ENCODE results near the gene STRBP.
A peak's percentile ranks its signal among the peaks of the same experiment; 100 is the strongest.
"Not testable (repeated sequence)": the region's sequence is repeated elsewhere in the genome, so short reads cannot be mapped to it uniquely, and the experiment has no call there.

Gene STRBP

GRCh38 chr9:123268465-123269259 lies at the start of gene STRBP:
Gene STRBP, minus strand, starts transcription at chr9:123268586. Its CDS starts 84,452 bp downstream, at chr9:123184134.
- DNase-seq: peak; percentile 95

GRCh38 chr9:123316053-123316718 lies 47.8 kb upstream of the STRBP start:
- no peak for DNase-seq

- DNase-seq: no peak
Measured at GRCh38 chr9:123315635-123316034, 47.2 kb upstream of the STRBP start.

GRCh38 chr9:123314617-123315016 lies 46.2 kb upstream of the STRBP start:
- DNase-seq: no peak

GRCh38 chr9:123312306-123312877 lies 44.0 kb upstream of the STRBP start:
- no peak for DNase-seq

GRCh38 chr9:123311250-123311752 lies 42.9 kb upstream of the STRBP start:
- DNase-seq: no peak

- DNase-seq: no peak
Measured at GRCh38 chr9:123310551-123311249, 42.3 kb upstream of the STRBP start.

GRCh38 chr9:123309611-123310010 lies 41.2 kb upstream of the STRBP start:
- DNase-seq: no peak

GRCh38 chr9:123305879-123306278 lies 37.5 kb upstream of the STRBP start:
- no peak for DNase-seq

GRCh38 chr9:123304340-123304691 lies 35.9 kb upstream of the STRBP start:
- DNase-seq: no peak

GRCh38 chr9:123302348-123303214 lies 34.2 kb upstream of the STRBP start:
- DNase-seq: peak; percentile 44

- not testable (repeated sequence) for DNase-seq
Measured at GRCh38 chr9:123301936-123302335, 33.5 kb upstream of the STRBP start.

- DNase-seq: no peak
Measured at GRCh38 chr9:123300554-123300953, 32.2 kb upstream of the STRBP start.

- no peak for DNase-seq
Measured at GRCh38 chr9:123299558-123300126, 31.3 kb upstream of the STRBP start.

GRCh38 chr9:123296174-123296573 lies 27.8 kb upstream of the STRBP start:
- no peak for DNase-seq

GRCh38 chr9:123291736-123292135 lies 23.4 kb upstream of the STRBP start:
- no peak for DNase-seq

GRCh38 chr9:123290764-123291163 lies 22.4 kb upstream of the STRBP start:
- no peak for DNase-seq

- no peak for DNase-seq
Measured at GRCh38 chr9:123287639-123288038, 19.3 kb upstream of the STRBP start.

GRCh38 chr9:123286324-123286723 lies 17.9 kb upstream of the STRBP start:
- DNase-seq: no peak

GRCh38 chr9:123284656-123285055 lies 16.3 kb upstream of the STRBP start:
- no peak for DNase-seq

GRCh38 chr9:123283455-123283854 lies 15.1 kb upstream of the STRBP start:
- no peak for DNase-seq

GRCh38 chr9:123283048-123283408 lies 14.6 kb upstream of the STRBP start:
- no peak for DNase-seq
